ENCODE measurements around the gene SLC16A6.

GRCh38 chr17:68294617-68295016 lies 3.7 kb upstream of the SLC16A6 start:
- TF ChIP-seq POLR2A (IDR thresholded peaks at IDR 0.05; ENCODE audit: low read length) (no peak), GATA1 (IDR thresholded peaks at IDR 0.05; ENCODE audit: low read depth, low read length) (no peak)

All from erythroblast (primary cell).